Left renal pelvis (tissue), 4 donors: Measurements from ENCODE around the gene REXO1. TPM values are rescaled to one million over a fixed set of nuclear protein-coding genes. Genes with fewer than 3 reads are reported as not detected.

Source experiments
- DNase-seq, 4 donors: peaks; one replicate each; pipeline ENCODE4 v3.0.0-alpha.2; 2013; ENCODE audit warnings: low read depth in 4 of 4, low spot score in 3 of 4
- polyA plus RNA-seq, 4 donors: library from polyadenylated mRNA; unstranded; fragments of 120-200 nt; gene quantifications; one replicate each; pipeline ENCODE4 v1.2.1, GENCODE V29; 2013; ENCODE audit not compliant: insufficient read length in 4 of 4

REXO1 gene
- polyA plus RNA-seq, 4 donors, result 20.5 to 30.3 (median 21.7) TPM

GRCh38 chr19:1851654-1852580 lies 3.6 kb upstream of the REXO1 start:
- DNase-seq, result no peak

GRCh38 chr19:1850809-1851653 lies 2.7 kb upstream of the REXO1 start:
- DNase-seq, result no peak

- no peak for DNase-seq
Measured at GRCh38 chr19:1849886-1850398, 1.7 kb upstream of the REXO1 start.

- no peak for DNase-seq
Measured at GRCh38 chr19:1849132-1849474, 820 bp upstream of the REXO1 start.

- no peak for DNase-seq
Measured at GRCh38 chr19:1847684-1848398, 442 bp downstream of the REXO1 start.

GRCh38 chr19:1847348-1847683 lies 967 bp downstream of the REXO1 start:
- DNase-seq, result no peak

- DNase-seq, result no peak
Measured at GRCh38 chr19:1846517-1847204, 1.6 kb downstream of the REXO1 start.

GRCh38 chr19:1845642-1846041 lies 2.6 kb downstream of the REXO1 start:
- no peak for DNase-seq

GRCh38 chr19:1845125-1845515 lies 3.2 kb downstream of the REXO1 start:
- no peak for DNase-seq

- DNase-seq, result no peak
Measured at GRCh38 chr19:1844513-1845124, 3.7 kb downstream of the REXO1 start.

GRCh38 chr19:1843646-1844394 lies 4.5 kb downstream of the REXO1 start:
- DNase-seq, result no peak

GRCh38 chr19:1843116-1843515 lies 5.2 kb downstream of the REXO1 start:
- DNase-seq, result no peak

GRCh38 chr19:1841209-1841924 lies 6.9 kb downstream of the REXO1 start:
- no peak for DNase-seq

- DNase-seq, result no peak
Measured at GRCh38 chr19:1840541-1841115, 7.7 kb downstream of the REXO1 start.

- no peak for DNase-seq
Measured at GRCh38 chr19:1839658-1840540, 8.4 kb downstream of the REXO1 start.

GRCh38 chr19:1837625-1838105 lies 10.6 kb downstream of the REXO1 start:
- DNase-seq, result no peak

GRCh38 chr19:1837222-1837565 lies 11.1 kb downstream of the REXO1 start:
- no peak for DNase-seq
